Hepatocyte (in vitro differentiated cells): ENCODE measurements around the gene ADAM12. TPM values are rescaled to one million over a fixed set of nuclear protein-coding genes. Genes with fewer than 3 reads are reported as not detected.

Experiments
- DNase-seq: peaks from one replicate; pipeline ENCODE4 v3.0.0-alpha.2; 2016; ENCODE audit warnings: low spot score
- H2AFZ ChIP-seq: fragments of 200-600 bp; sonication (generic); 2 replicates; pipeline ENCODE4 v1.6.0; 2016; ENCODE audit warnings: antibody characterized with exemption, mild to moderate bottlenecking
- H3K27ac ChIP-seq: fragments of 200-600 bp; sonication (generic); 2 replicates; pipeline ENCODE4 v1.5.1; 2016; ENCODE audit warnings: mild to moderate bottlenecking
- H3K27me3 ChIP-seq: fragments of 200-600 bp; sonication (generic); 2 replicates; pipeline ENCODE4 v1.6.1; 2016
- H3K36me3 ChIP-seq: fragments of 200-600 bp; sonication (generic); replicated peaks from 2 replicates; pipeline ENCODE4 v1.5.1; 2016; ENCODE audit warnings: low read depth; ENCODE audit not compliant: insufficient read depth
- H3K4me1 ChIP-seq: fragments of 200-600 bp; sonication (generic); 2 replicates; pipeline ENCODE4 v1.5.1; 2016; ENCODE audit warnings: mild to moderate bottlenecking, moderate library complexity; ENCODE audit not compliant: insufficient read depth
- H3K4me2 ChIP-seq: fragments of 200-600 bp; sonication (generic); 2 replicates; pipeline ENCODE4 v1.6.0; 2016
- H3K4me3 ChIP-seq: fragments of 200-600 bp; sonication (generic); 2 replicates; pipeline ENCODE4 v1.5.1; 2016; ENCODE audit warnings: mild to moderate bottlenecking
- H3K79me2 ChIP-seq: fragments of 200-600 bp; sonication (generic); 2 replicates; pipeline ENCODE4 v1.6.0; 2017; ENCODE audit warnings: mild to moderate bottlenecking
- H3K9me2 ChIP-seq: fragments of 200-600 bp; sonication (generic); replicated peaks from 2 replicates; pipeline ENCODE4 v1.6.0; 2017; ENCODE audit warnings: mild to moderate bottlenecking; ENCODE audit not compliant: insufficient read depth
- H3K9me3 ChIP-seq: fragments of 200-600 bp; sonication (generic); 2 replicates; pipeline ENCODE4 v1.5.1; 2016; ENCODE audit warnings: low read depth, mild to moderate bottlenecking
- H4K20me1 ChIP-seq: fragments of 200-600 bp; sonication (generic); 2 replicates; pipeline ENCODE4 v1.6.0; 2016; ENCODE audit warnings: mild to moderate bottlenecking; ENCODE audit not compliant: insufficient read depth, poor library complexity, severe bottlenecking
- CTCF ChIP-seq: fragments of 200-600 bp; sonication (generic); IDR thresholded peaks from 2 replicates; pipeline ENCODE4 v1.5.1; 2016; ENCODE audit warnings: antibody characterized with exemption, mild to moderate bottlenecking; ENCODE audit not compliant: poor library complexity
- EZH2 ChIP-seq: fragments of 200-600 bp; sonication (generic); IDR thresholded peaks from 2 replicates; pipeline ENCODE4 v1.6.1; 2016; ENCODE audit warnings: antibody characterized with exemption, mild to moderate bottlenecking, borderline replicate concordance
- EZH2phosphoT487 ChIP-seq: fragments of 200-600 bp; sonication (generic); IDR thresholded peaks from one replicate; pipeline ENCODE4 v1.6.1; 2018; ENCODE audit warnings: antibody characterized with exemption, mild to moderate bottlenecking, low read depth, moderate library complexity; ENCODE audit not compliant: unreplicated experiment, severe bottlenecking
- WGBS: methylation state at CpG from one replicate; pipeline ENCODE4 v1.1.6; 2016; ENCODE audit warnings: low lambda C conversion rate; ENCODE audit errors: missing lambda C conversion rate; 5-methylcytosine and 5-hydroxymethylcytosine counted together
- polyA plus RNA-seq: library from polyadenylated mRNA; unstranded; fragments of >200 nt; fragmentation: Nextera tagmentation; extraction: Ambion mirVana; gene quantifications from 2 replicates; pipeline ENCODE4 v1.2.1, GENCODE V29; 2016
- total RNA-seq: library from RNA; depleted of rRNA; stranded (reverse); fragments of >200 nt; gene quantifications from 2 replicates; pipeline ENCODE4 v1.2.3, GENCODE V29; 2014

ADAM12 gene
- total and polyA plus RNA-seq, 2 experiments from 2014 or later: 4.9 to 11.3 TPM

- Histone ChIP-seq H3K9me2 (no peaks in the 10 kb centered on the region), H3K4me1 (no peaks in the 10 kb centered on the region), H3K27ac (no peak overlapping the region), H3K9me3 (no peaks in the 10 kb centered on the region), H3K36me3 (no peaks in the 10 kb centered on the region), H2AFZ (no peak overlapping the region), H3K79me2 (peaks cover 3% of the 10 kb centered on the region), H3K27me3 (no peaks in the 10 kb centered on the region), H3K4me3 (no peak overlapping the region), H3K4me2 (no peak overlapping the region), H4K20me1 (no peaks in the 10 kb centered on the region)
- 81% methylated on average over 4 of the region's 4 CpGs for WGBS
- no peak for TF ChIP-seq EZH2
- TF ChIP-seq EZH2phosphoT487: no peak
- TF ChIP-seq CTCF: no peak
- DNase-seq: no peak
Observed at GRCh38 chr10:126373147-126373546, 15.1 kb downstream of the ADAM12 start.

GRCh38 chr10:126372396-126372795, 15.9 kb downstream of the ADAM12 start:
- Histone ChIP-seq H3K4me3 (no peak overlapping the region), H3K4me2 (no peak overlapping the region), H2AFZ (no peak overlapping the region), H4K20me1 (no peaks in the 10 kb centered on the region), H3K4me1 (no peaks in the 10 kb centered on the region), H3K36me3 (no peaks in the 10 kb centered on the region), H3K9me3 (no peaks in the 10 kb centered on the region), H3K27ac (no peak overlapping the region), H3K79me2 (no peaks in the 10 kb centered on the region), H3K9me2 (no peaks in the 10 kb centered on the region), H3K27me3 (no peaks in the 10 kb centered on the region)
- no peak for TF ChIP-seq EZH2phosphoT487
- TF ChIP-seq EZH2: no peak
- no peak for TF ChIP-seq CTCF
- DNase-seq: no peak
- 38% methylated on average over 1 of the region's 1 CpG for WGBS

GRCh38 chr10:126369125-126369710, 19.1 kb downstream of the ADAM12 start:
- H3K9me2 ChIP-seq: no peaks in the 10 kb centered on the region
- 30% methylated on average over 4 of the region's 4 CpGs for WGBS
- TF ChIP-seq EZH2 (no peak), CTCF (no peak), EZH2phosphoT487 (no peak)
- no peaks in the 10 kb centered on the region for H4K20me1 ChIP-seq
- H3K27ac ChIP-seq: no peak overlapping the region
- H3K27me3 ChIP-seq: no peaks in the 10 kb centered on the region
- no peak overlapping the region for H3K4me3 ChIP-seq
- no peaks in the 10 kb centered on the region for H3K79me2 ChIP-seq
- no peaks in the 10 kb centered on the region for H3K4me1 ChIP-seq
- H3K9me3 ChIP-seq: no peaks in the 10 kb centered on the region
- no peak for DNase-seq
- H2AFZ ChIP-seq: no peak overlapping the region
- H3K4me2 ChIP-seq: no peak overlapping the region
- no peaks in the 10 kb centered on the region for H3K36me3 ChIP-seq

- Histone ChIP-seq H3K27ac (no peak overlapping the region), H4K20me1 (no peaks in the 10 kb centered on the region), H3K36me3 (no peaks in the 10 kb centered on the region), H3K27me3 (no peaks in the 10 kb centered on the region), H3K9me3 (no peaks in the 10 kb centered on the region), H3K4me2 (no peak overlapping the region), H2AFZ (no peak overlapping the region), H3K79me2 (no peaks in the 10 kb centered on the region), H3K4me1 (no peaks in the 10 kb centered on the region), H3K9me2 (no peaks in the 10 kb centered on the region), H3K4me3 (no peak overlapping the region)
- DNase-seq: no peak
- TF ChIP-seq EZH2phosphoT487: no peak
- no peak for TF ChIP-seq EZH2
- TF ChIP-seq CTCF: no peak
Observed at GRCh38 chr10:126357169-126357568, 31.1 kb downstream of the ADAM12 start.
